ENCODE measurements around the gene CRHR1.

The CRHR1 gene

GRCh38 chr17:45790296-45790922 is 6.3 kb downstream of the CRHR1 start:
- Histone ChIP-seq H3K4me3 (ENCODE audit: low read length) (no peak overlapping the region), H3F3A (ENCODE audit: insufficient read depth, low read length) (no peaks in the 10 kb centered on the region), H3K79me2 (ENCODE audit: low read length) (no peaks in the 10 kb centered on the region), H2AFZ (ENCODE audit: low read length) (no peak overlapping the region), H3K9me2 (replicated peaks; ENCODE audit: insufficient read depth, low read length) (no peaks in the 10 kb centered on the region), H3K4me1 (ENCODE audit: low read length) (no peaks in the 10 kb centered on the region), H3K27me3 (replicated peaks; ENCODE audit: insufficient read depth, low read length) (peaks cover 95% of the 10 kb centered on the region), H4K20me1 (ENCODE audit: insufficient read depth, low read length) (no peaks in the 10 kb centered on the region), H3K9ac (ENCODE audit: low read length) (no peak overlapping the region), H3K9me3 (replicated peaks; ENCODE audit: insufficient read depth, low read length) (no peaks in the 10 kb centered on the region), H3K36me3 (replicated peaks; ENCODE audit: insufficient read depth, low read length) (no peaks in the 10 kb centered on the region), H3K27ac (ENCODE audit: low read length) (no peak overlapping the region), H3K4me2 (ENCODE audit: low read depth, low read length) (no peak overlapping the region)
- no peak for DNase-seq
- TF ChIP-seq EZH2 (optimal IDR thresholded peaks at IDR 0.05; ENCODE audit: low read depth, low read length) (no peak), CTCF (IDR thresholded peaks at IDR 0.05; ENCODE audit: low read length) (no peak), EZH2phosphoT487 (IDR thresholded peaks at IDR 0.05; ENCODE audit: low read length) (no peak)

- DNase-seq: no peak
- no peak overlapping the region for H3K27ac ChIP-seq (ENCODE audit: low read length)
- H3K4me2 ChIP-seq (ENCODE audit: low read depth, low read length): no peak overlapping the region
- H3F3A ChIP-seq (ENCODE audit: insufficient read depth, low read length): no peaks in the 10 kb centered on the region
- H3K4me1 ChIP-seq (ENCODE audit: low read length): no peaks in the 10 kb centered on the region
- no peak overlapping the region for H3K9ac ChIP-seq (ENCODE audit: low read length)
- H3K36me3 ChIP-seq (replicated peaks; ENCODE audit: insufficient read depth, low read length): no peaks in the 10 kb centered on the region
- H3K9me2 ChIP-seq (replicated peaks; ENCODE audit: insufficient read depth, low read length): no peaks in the 10 kb centered on the region
- TF ChIP-seq CTCF (IDR thresholded peaks at IDR 0.05; ENCODE audit: low read length) (no peak), EZH2 (optimal IDR thresholded peaks at IDR 0.05; ENCODE audit: low read depth, low read length) (no peak), EZH2phosphoT487 (IDR thresholded peaks at IDR 0.05; ENCODE audit: low read length) (no peak)
- no peaks in the 10 kb centered on the region for H3K9me3 ChIP-seq (replicated peaks; ENCODE audit: insufficient read depth, low read length)
- no peak overlapping the region for H2AFZ ChIP-seq (ENCODE audit: low read length)
- H3K4me3 ChIP-seq (ENCODE audit: low read length): no peak overlapping the region
- H4K20me1 ChIP-seq (ENCODE audit: insufficient read depth, low read length): no peaks in the 10 kb centered on the region
- peaks cover 95% of the 10 kb centered on the region for H3K27me3 ChIP-seq (replicated peaks; ENCODE audit: insufficient read depth, low read length)
- no peaks in the 10 kb centered on the region for H3K79me2 ChIP-seq (ENCODE audit: low read length)
Measured at GRCh38 chr17:45791041-45791582, 7.0 kb downstream of the CRHR1 start.

- Histone ChIP-seq H3K27me3 (replicated peaks; ENCODE audit: insufficient read depth, low read length) (peaks cover 96% of the 10 kb centered on the region), H3K36me3 (replicated peaks; ENCODE audit: insufficient read depth, low read length) (no peaks in the 10 kb centered on the region), H3K79me2 (ENCODE audit: low read length) (no peaks in the 10 kb centered on the region), H3K9ac (ENCODE audit: low read length) (no peak overlapping the region), H3K4me1 (ENCODE audit: low read length) (no peaks in the 10 kb centered on the region), H3K4me2 (ENCODE audit: low read depth, low read length) (peak overlapping the region; percentile 8; the same call in 1 of the 2 replicates), H3K9me3 (replicated peaks; ENCODE audit: insufficient read depth, low read length) (no peaks in the 10 kb centered on the region), H3K9me2 (replicated peaks; ENCODE audit: insufficient read depth, low read length) (no peaks in the 10 kb centered on the region), H3K4me3 (ENCODE audit: low read length) (no peak overlapping the region), H3F3A (ENCODE audit: insufficient read depth, low read length) (no peaks in the 10 kb centered on the region), H2AFZ (ENCODE audit: low read length) (peak overlapping the region; percentile 14; the same call in 1 of the 2 replicates), H3K27ac (ENCODE audit: low read length) (no peak overlapping the region), H4K20me1 (ENCODE audit: insufficient read depth, low read length) (no peaks in the 10 kb centered on the region)
- no peak for DNase-seq
- no peak for TF ChIP-seq CTCF (IDR thresholded peaks at IDR 0.05; ENCODE audit: low read length)
- TF ChIP-seq EZH2phosphoT487 (IDR thresholded peaks at IDR 0.05; ENCODE audit: low read length): no peak
- TF ChIP-seq EZH2 (optimal IDR thresholded peaks at IDR 0.05; ENCODE audit: low read depth, low read length): no peak
Measured at GRCh38 chr17:45791935-45792334, 7.8 kb downstream of the CRHR1 start.
